SK-N-SH (cell line): ENCODE results near the gene KPNA5. TPM values are rescaled to one million over a fixed set of nuclear protein-coding genes. Genes with fewer than 3 reads are reported as not detected.

Source experiments
- CTCF ChIA-PET: fragments of 300-600, 350-600 bp; formaldehyde crosslinking; extraction: SDS; loops from one replicate; lab custom pipeline; 2021; lab: Yijun Ruan, JAX
- POLR2A ChIA-PET: fragments of 350-600 bp; sonication (Branson Sonifier 250); formaldehyde crosslinking; extraction: SDS; loops from one replicate; lab custom pipeline; 2020; ENCODE audit warnings: antibody characterized with exemption, inconsistent platforms; lab: Yijun Ruan, JAX
- DNase-seq: peaks from one replicate; pipeline ENCODE4 v3.0.0; 2012
- H2AFZ ChIP-seq: fragments of 200-600 bp; sonication (generic); 2 replicates; pipeline ENCODE4 v1.8.1; 2016; ENCODE audit warnings: antibody characterized with exemption, mild to moderate bottlenecking, low read depth
- H3F3A ChIP-seq: fragments of 200-600 bp; sonication (generic); replicated peaks from 2 replicates; pipeline ENCODE3; 2016; ENCODE audit warnings: antibody characterized with exemption, mild to moderate bottlenecking; ENCODE audit not compliant: insufficient read depth
- H3K27ac ChIP-seq, 2 experiments: fragments of 200-500 bp in 1 of 2; fragments of 200-600 bp in 1 of 2; sonication (Bioruptor generic) in 1 of 2; sonication (generic), shearing (Covaris generic) in 1 of 2; 2 replicates each; pipeline versions ENCODE4 v1.5.1 to v1.6.1; 2014 to 2016; ENCODE audit warnings: low read depth in 2 of 2, inconsistent platforms in 1 of 2, low read length in 1 of 2, mild to moderate bottlenecking in 1 of 2, mixed read lengths in 1 of 2
- H3K27me3 ChIP-seq: fragments of 200-600 bp; sonication (generic), shearing (Covaris generic); 2 replicates; pipeline ENCODE4 v1.6.1; 2016; ENCODE audit warnings: mixed run types; ENCODE audit not compliant: insufficient read depth
- H3K36me3 ChIP-seq, 2 experiments: fragments of 200-500 bp in 1 of 2; fragments of 200-600 bp in 1 of 2; sonication (Bioruptor generic) in 1 of 2; sonication (generic) in 1 of 2; replicated peaks in 1 of 2; 2 replicates each; pipeline versions ENCODE3 to v1.5.1; 2014 to 2016; ENCODE audit warnings: low read length in 1 of 2, mild to moderate bottlenecking in 1 of 2; ENCODE audit not compliant: insufficient read depth in 2 of 2, control insufficient read depth in 1 of 2
- H3K4me1 ChIP-seq, 2 experiments: fragments of 200-500 bp in 1 of 2; fragments of 200-600 bp in 1 of 2; sonication (Bioruptor generic) in 1 of 2; sonication (generic), shearing (Covaris generic) in 1 of 2; 2 replicates each; pipeline versions ENCODE4 v1.5.1 to v1.6.1; 2014 to 2016; ENCODE audit warnings: low read depth in 1 of 2, low read length in 1 of 2, mixed run types in 1 of 2; ENCODE audit not compliant: insufficient read depth in 2 of 2, control insufficient read depth in 1 of 2
- H3K4me2 ChIP-seq: fragments of 200-600 bp; sonication (generic), shearing (Covaris generic); 2 replicates; pipeline ENCODE4 v1.6.1; 2017; ENCODE audit warnings: mixed run types
- H3K4me3 ChIP-seq, 2 experiments: fragments of 200-500 bp in 1 of 2; fragments of 200-600 bp in 1 of 2; sonication (Bioruptor generic) in 1 of 2; sonication (generic), shearing (Covaris generic) in 1 of 2; 2 replicates each; pipeline versions ENCODE4 v1.5.1 to v1.8.1; 2014 to 2016; ENCODE audit warnings: low read depth in 2 of 2, inconsistent platforms in 1 of 2, low read length in 1 of 2, mild to moderate bottlenecking in 1 of 2, mixed read lengths in 1 of 2, moderate library complexity in 1 of 2
- H3K79me2 ChIP-seq: fragments of 200-600 bp; sonication (generic); 2 replicates; pipeline ENCODE4 v1.8.1; 2017; ENCODE audit warnings: mild to moderate bottlenecking; ENCODE audit not compliant: insufficient read depth
- H3K9ac ChIP-seq: fragments of 200-600 bp; sonication (generic); 2 replicates; pipeline ENCODE4 v1.6.1; 2017; ENCODE audit warnings: mixed run types
- H3K9me2 ChIP-seq: fragments of 200-600 bp; sonication (generic); 2 replicates; pipeline ENCODE4 v1.6.1; 2017; ENCODE audit warnings: mixed run types
- H3K9me3 ChIP-seq: fragments of 200-600 bp; sonication (generic); 2 replicates; pipeline ENCODE4 v1.6.1; 2017; ENCODE audit warnings: mixed run types, mild to moderate bottlenecking, moderate library complexity
- H4K20me1 ChIP-seq: fragments of 200-600 bp; sonication (generic); 2 replicates; pipeline ENCODE4 v1.6.1; 2017; ENCODE audit warnings: mild to moderate bottlenecking, mixed run types; ENCODE audit not compliant: insufficient read depth
- CTCF ChIP-seq: fragments of 200-600 bp; sonication (generic); IDR thresholded peaks from 2 replicates; pipeline ENCODE4 v1.6.1; 2017; ENCODE audit warnings: antibody characterized with exemption, mild to moderate bottlenecking, moderate library complexity
- ELF1 ChIP-seq: IDR thresholded peaks from 2 replicates; pipeline ENCODE4 v1.4.0; 2012
- EP300 ChIP-seq, 2 experiments: IDR thresholded peaks; 2 replicates each; pipeline versions ENCODE4 v1.4.0 to v1.6.1; 2012; ENCODE audit warnings: borderline replicate concordance in 1 of 2, low read depth in 1 of 2, low read length in 1 of 2
- FOXJ3 ChIP-seq: sonication (generic); formaldehyde crosslinking; IDR thresholded peaks from 2 replicates; pipeline ENCODE4 v1.5.1; 2020; ENCODE audit warnings: mild to moderate bottlenecking, missing genetic modification reagents
- FOXM1 ChIP-seq: IDR thresholded peaks from 2 replicates; pipeline ENCODE4 v1.4.0; 2012; ENCODE audit warnings: low read depth, mild to moderate bottlenecking
- GATA2 ChIP-seq: sonication (generic); formaldehyde crosslinking; IDR thresholded peaks from 2 replicates; pipeline ENCODE4 v1.5.0; 2020; ENCODE audit warnings: mild to moderate bottlenecking, missing genetic modification reagents
- IRF3 ChIP-seq: fragments of 150-350 bp; IDR thresholded peaks from 2 replicates; pipeline ENCODE4 v1.6.1; 2016; ENCODE audit warnings: mild to moderate bottlenecking, low read depth, low read length
- JUND ChIP-seq: IDR thresholded peaks from 2 replicates; pipeline ENCODE4 v1.4.0; 2012
- NFIC ChIP-seq: IDR thresholded peaks from 2 replicates; pipeline ENCODE4 v1.4.0; 2012; ENCODE audit warnings: borderline replicate concordance
- POLR2AphosphoS5 ChIP-seq: IDR thresholded peaks from 2 replicates; pipeline ENCODE4 v1.6.1; 2012; ENCODE audit warnings: low read depth, low read length
- RFX5 ChIP-seq: IDR thresholded peaks from 2 replicates; pipeline ENCODE4 v1.6.1; 2012; ENCODE audit warnings: mild to moderate bottlenecking, improper control_type of control experiment, low read length
- SIN3A ChIP-seq: IDR thresholded peaks from 2 replicates; pipeline ENCODE4 v1.6.1; 2012; ENCODE audit warnings: low read depth, mild to moderate bottlenecking, low read length, moderate library complexity, borderline replicate concordance
- SMC3 ChIP-seq: IDR thresholded peaks from 2 replicates; pipeline ENCODE4 v1.6.1; 2012; ENCODE audit warnings: low read depth, low read length, improper control_type of control experiment
- TAF1 ChIP-seq: IDR thresholded peaks from 2 replicates; pipeline ENCODE4 v1.6.1; 2012; ENCODE audit warnings: low read depth, mild to moderate bottlenecking, low read length, moderate library complexity, borderline replicate concordance
- USF1 ChIP-seq: IDR thresholded peaks from 2 replicates; pipeline ENCODE4 v1.4.0; 2012; ENCODE audit warnings: low read depth, borderline replicate concordance
- USF2 ChIP-seq: fragments of 150-350 bp; IDR thresholded peaks from 2 replicates; pipeline ENCODE4 v1.6.1; 2017; ENCODE audit warnings: antibody characterized with exemption, low read length, low read depth, borderline replicate concordance
- WGBS: methylation state at CpG from one replicate; pipeline ENCODE4 v1.1.6; 2017; ENCODE audit warnings: low lambda C conversion rate; 5-methylcytosine and 5-hydroxymethylcytosine counted together
- polyA plus RNA-seq, 3 experiments: library from polyadenylated mRNA; depleted of rRNA; stranded (reverse); fragments of >200 nt; gene quantifications; 2 replicates each; pipeline ENCODE4 v1.2.3, GENCODE V29; 2012

The KPNA5 gene
- polyA plus RNA-seq, 1 of the 3 experiments (the other 2 are of a cell fraction) = 1.9 TPM

- Histone ChIP-seq H3F3A (peaks cover 12% of the 10 kb centered on the region), H3K27ac (no peak overlapping the region), H3K9ac (no peak overlapping the region), H4K20me1 (no peaks in the 10 kb centered on the region), H3K9me3 (no peaks in the 10 kb centered on the region), H3K36me3 (peaks cover 31 to 33% of the 10 kb centered on the region in 2 experiments), H2AFZ (no peak overlapping the region), H3K9me2 (no peaks in the 10 kb centered on the region), H3K4me3 (no peak overlapping the region), H3K4me2 (no peak overlapping the region), H3K4me1 (no peaks in the 10 kb centered on the region), H3K27me3 (no peaks in the 10 kb centered on the region), H3K79me2 (no peaks in the 10 kb centered on the region)
- no peak for DNase-seq
- TF ChIP-seq ELF1 (no peak), GATA2 (CRISPR knock-in tag) (no peak), IRF3 (no peak), EP300 (IDR thresholded peaks at IDR 0.05; ENCODE audit: borderline replicate concordance in 1 of 2, low read depth in 1 of 2, low read length in 1 of 2) (no peak), FOXM1 (no peak), USF2 (no peak), USF1 (no peak), FOXJ3 (CRISPR knock-in tag) (no peak), NFIC (no peak), SIN3A (no peak), JUND (no peak), POLR2AphosphoS5 (no peak), SMC3 (no peak), TAF1 (no peak), RFX5 (no peak)
- WGBS = 84% methylated on average over 5 of the region's 5 CpGs
- ChIA-PET CTCF (interaction anchor here (0.9 to 2.6 kb wide), 2 partner anchors 13 to 71 kb away, joined by 3 to 5 read pairs; no protein-coding TSS in a partner anchor), POLR2A (no interaction called here)
These were observed 49.5 kb upstream of the KPNA5 start for GRCh38 chr6:116631379-116631990.

- H3K4me1 ChIP-seq = no peaks in the 10 kb centered on the region
- no peaks in the 10 kb centered on the region for H3K79me2 ChIP-seq
- H3K27me3 ChIP-seq = no peaks in the 10 kb centered on the region
- peaks cover 31 to 35% of the 10 kb centered on the region in 2 experiments for H3K36me3 ChIP-seq
- ChIA-PET POLR2A (no interaction called here), CTCF (interaction anchor here (1.4 kb wide), 1 partner anchor 14 kb away, joined by 4 read pairs; no protein-coding TSS in a partner anchor)
- 97% methylated on average over 2 of the region's 2 CpGs for whole genome bisulfite sequencing
- no peak overlapping the region for H3K27ac ChIP-seq
- H4K20me1 ChIP-seq = no peaks in the 10 kb centered on the region
- H3K9me2 ChIP-seq = no peaks in the 10 kb centered on the region
- peaks cover 13% of the 10 kb centered on the region for H3F3A ChIP-seq
- peak; percentile 7 for DNase-seq
- TF ChIP-seq RFX5 (no peak), TAF1 (no peak), CTCF (peak; percentile 32; the same call in 1 of the 2 replicates)
- H3K9me3 ChIP-seq = no peaks in the 10 kb centered on the region
- no peak overlapping the region for H3K4me2 ChIP-seq
- no peak overlapping the region for H3K9ac ChIP-seq
- H2AFZ ChIP-seq = no peak overlapping the region
- no peak overlapping the region for H3K4me3 ChIP-seq
These were observed 47.3 kb upstream of the KPNA5 start for GRCh38 chr6:116633685-116634084.
